Mesothelial cell of epicardium (in vitro differentiated cells): Measurements from ENCODE around the gene KRT77. TPM values are rescaled to one million over a fixed set of nuclear protein-coding genes. Genes with fewer than 3 reads are reported as not detected.

Experiments
- DNase-seq, 2 experiments: peaks; one replicate each; pipeline ENCODE4 v3.0.0; 2021; ENCODE audit warnings: low spot score in 2 of 2; ENCODE audit not compliant: unreplicated experiment in 2 of 2
- H3K27ac Mint-ChIP-seq: 2 replicates; pipeline ENCODE4 v1.8.0; 2021; ENCODE audit warnings: mixed read lengths
- H3K27me3 Mint-ChIP-seq: 2 replicates; pipeline ENCODE4 v1.8.0; 2021; ENCODE audit warnings: low read depth, mixed read lengths
- H3K36me3 Mint-ChIP-seq: 2 replicates; pipeline ENCODE4 v1.8.0; 2021; ENCODE audit warnings: mixed read lengths
- H3K4me1 Mint-ChIP-seq: 2 replicates; pipeline ENCODE4 v1.8.0; 2021; ENCODE audit warnings: mixed read lengths
- H3K4me3 Mint-ChIP-seq: 2 replicates; pipeline ENCODE4 v1.8.0; 2021; ENCODE audit warnings: mild to moderate bottlenecking, moderate library complexity, mixed read lengths
- H3K9me3 Mint-ChIP-seq: 2 replicates; pipeline ENCODE4 v1.8.0; 2021; ENCODE audit warnings: mixed read lengths
- CTCF ChIP-seq: fragments of 200-600 bp; sonication (generic); IDR thresholded peaks from one replicate; pipeline ENCODE4 v1.5.0; 2021; ENCODE audit warnings: antibody characterized with exemption; ENCODE audit not compliant: unreplicated experiment
- total RNA-seq: library from RNA; stranded (reverse); gene quantifications from 3 replicates; pipeline ENCODE4 v1.2.1, GENCODE V29; 2021

The KRT77 gene
- total RNA-seq, 1 donor from 2014 or later, result not detected

- no peak for TF ChIP-seq CTCF
- Mint-ChIP-seq H3K4me1 (no peaks in the 10 kb centered on the region), H3K27ac (no peak overlapping the region), H3K9me3 (no peaks in the 10 kb centered on the region), H3K27me3 (peaks cover 84% of the 10 kb centered on the region), H3K36me3 (no peaks in the 10 kb centered on the region), H3K4me3 (no peak overlapping the region)
- DNase-seq, result no peak
Observed at GRCh38 chr12:52729147-52729546, 25.8 kb upstream of the KRT77 start.

- Mint-ChIP-seq H3K4me1 (no peaks in the 10 kb centered on the region), H3K27me3 (peaks cover 82% of the 10 kb centered on the region), H3K36me3 (no peaks in the 10 kb centered on the region), H3K27ac (no peak overlapping the region), H3K9me3 (no peaks in the 10 kb centered on the region), H3K4me3 (no peak overlapping the region)
- no peak for TF ChIP-seq CTCF
- no peak for DNase-seq
Observed at GRCh38 chr12:52728374-52728773, 25.1 kb upstream of the KRT77 start.

GRCh38 chr12:52727037-52727436 is 23.7 kb upstream of the KRT77 start:
- DNase-seq, result no peak
- H3K27me3 Mint-ChIP-seq, result peaks cover 84% of the 10 kb centered on the region
- no peak for TF ChIP-seq CTCF

GRCh38 chr12:52726451-52726850 is 23.1 kb upstream of the KRT77 start:
- no peak overlapping the region for H3K4me3 Mint-ChIP-seq
- H3K9me3 Mint-ChIP-seq, result no peaks in the 10 kb centered on the region
- no peak for DNase-seq
- H3K27ac Mint-ChIP-seq, result no peak overlapping the region
- peaks cover 83% of the 10 kb centered on the region for H3K27me3 Mint-ChIP-seq
- no peaks in the 10 kb centered on the region for H3K4me1 Mint-ChIP-seq
- TF ChIP-seq CTCF, result no peak
- no peaks in the 10 kb centered on the region for H3K36me3 Mint-ChIP-seq

More at GRCh38 chr12:52727037-52727436, 23.7 kb upstream of the KRT77 start:
- Mint-ChIP-seq H3K9me3 (no peaks in the 10 kb centered on the region), H3K4me3 (no peak overlapping the region), H3K36me3 (no peaks in the 10 kb centered on the region), H3K27ac (no peak overlapping the region), H3K4me1 (no peaks in the 10 kb centered on the region)

GRCh38 chr12:52724384-52724783 is 21.1 kb upstream of the KRT77 start:
- Mint-ChIP-seq H3K36me3 (no peaks in the 10 kb centered on the region), H3K27ac (no peak overlapping the region), H3K27me3 (peaks cover 71% of the 10 kb centered on the region), H3K9me3 (no peaks in the 10 kb centered on the region), H3K4me1 (no peaks in the 10 kb centered on the region), H3K4me3 (no peak overlapping the region)
- no peak for TF ChIP-seq CTCF
- DNase-seq, result no peak

- no peak for TF ChIP-seq CTCF
- Mint-ChIP-seq H3K4me3 (no peak overlapping the region), H3K4me1 (no peaks in the 10 kb centered on the region), H3K27ac (no peak overlapping the region), H3K36me3 (no peaks in the 10 kb centered on the region), H3K27me3 (peaks cover 72% of the 10 kb centered on the region), H3K9me3 (no peaks in the 10 kb centered on the region)
- no peak for DNase-seq
Observed at GRCh38 chr12:52722680-52723079, 19.4 kb upstream of the KRT77 start.
